ENCODE results near the gene SCNN1B.
A peak's percentile ranks its signal among the peaks of the same experiment; 100 is the strongest.
"Not testable (repeated sequence)": the region's sequence is repeated elsewhere in the genome, so short reads cannot be mapped to it uniquely, and the experiment has no call there.

The SCNN1B gene

DNA sequence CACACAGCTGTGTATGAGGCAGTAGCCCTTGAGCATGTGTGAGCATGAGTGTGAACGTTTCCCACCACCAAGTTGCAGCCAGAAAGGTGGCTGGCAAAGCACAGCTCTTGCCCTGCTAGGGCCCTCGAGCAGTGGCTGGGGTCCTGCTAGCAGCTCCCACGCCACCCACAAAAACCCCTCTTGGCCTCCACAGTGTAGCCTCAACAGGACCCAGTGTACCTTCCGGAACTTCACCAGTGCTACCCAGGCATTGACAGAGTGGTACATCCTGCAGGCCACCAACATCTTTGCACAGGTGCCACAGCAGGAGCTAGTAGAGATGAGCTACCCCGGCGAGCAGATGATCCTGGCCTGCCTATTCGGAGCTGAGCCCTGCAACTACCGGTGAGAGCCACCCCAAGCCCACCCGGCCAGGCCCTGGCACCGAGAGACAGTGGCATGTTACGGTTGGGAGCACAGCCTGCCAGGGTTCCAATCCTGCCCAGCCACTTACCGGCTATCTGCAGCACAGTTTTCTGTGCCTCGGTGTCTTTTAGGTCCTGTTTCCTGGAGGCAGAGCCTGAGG, 53.1 kb downstream of the SCNN1B start:
- H3K27ac ChIP-seq, result no peak overlapping the region
- TF ChIP-seq, protein P1, sequence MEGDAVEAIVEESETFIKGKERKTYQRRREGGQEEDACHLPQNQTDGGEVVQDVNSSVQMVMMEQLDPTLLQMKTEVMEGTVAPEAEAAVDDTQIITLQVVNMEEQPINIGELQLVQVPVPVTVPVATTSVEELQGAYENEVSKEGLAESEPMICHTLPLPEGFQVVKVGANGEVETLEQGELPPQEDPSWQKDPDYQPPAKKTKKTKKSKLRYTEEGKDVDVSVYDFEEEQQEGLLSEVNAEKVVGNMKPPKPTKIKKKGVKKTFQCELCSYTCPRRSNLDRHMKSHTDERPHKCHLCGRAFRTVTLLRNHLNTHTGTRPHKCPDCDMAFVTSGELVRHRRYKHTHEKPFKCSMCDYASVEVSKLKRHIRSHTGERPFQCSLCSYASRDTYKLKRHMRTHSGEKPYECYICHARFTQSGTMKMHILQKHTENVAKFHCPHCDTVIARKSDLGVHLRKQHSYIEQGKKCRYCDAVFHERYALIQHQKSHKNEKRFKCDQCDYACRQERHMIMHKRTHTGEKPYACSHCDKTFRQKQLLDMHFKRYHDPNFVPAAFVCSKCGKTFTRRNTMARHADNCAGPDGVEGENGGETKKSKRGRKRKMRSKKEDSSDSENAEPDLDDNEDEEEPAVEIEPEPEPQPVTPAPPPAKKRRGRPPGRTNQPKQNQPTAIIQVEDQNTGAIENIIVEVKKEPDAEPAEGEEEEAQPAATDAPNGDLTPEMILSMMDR (conservative IDR thresholded peaks at IDR 0.05), result no peak
- no peak for TF ChIP-seq ZFX (IDR thresholded peaks at IDR 0.05)

DNA sequence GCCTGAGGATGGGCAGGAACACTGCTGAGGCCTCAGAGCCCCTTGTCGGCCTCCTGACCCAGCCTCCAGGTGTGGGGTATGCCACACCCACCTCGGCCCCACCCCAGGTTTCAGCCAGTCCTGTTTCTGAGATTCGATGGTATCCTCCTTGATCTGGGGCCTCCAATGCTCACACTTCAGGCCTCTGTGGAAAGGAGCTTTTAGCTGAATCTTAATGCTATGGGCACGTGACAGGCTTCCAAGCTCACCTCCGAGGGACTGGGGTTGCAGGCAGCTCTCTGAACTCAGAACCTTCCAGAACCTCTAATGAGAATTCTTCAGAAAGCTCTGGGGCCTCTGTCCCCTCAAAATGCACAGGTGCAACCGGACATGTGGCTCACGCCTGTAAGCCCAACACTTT, 54.8 kb downstream of the SCNN1B start:
- no peak overlapping the region for H3K27ac ChIP-seq

DNA sequence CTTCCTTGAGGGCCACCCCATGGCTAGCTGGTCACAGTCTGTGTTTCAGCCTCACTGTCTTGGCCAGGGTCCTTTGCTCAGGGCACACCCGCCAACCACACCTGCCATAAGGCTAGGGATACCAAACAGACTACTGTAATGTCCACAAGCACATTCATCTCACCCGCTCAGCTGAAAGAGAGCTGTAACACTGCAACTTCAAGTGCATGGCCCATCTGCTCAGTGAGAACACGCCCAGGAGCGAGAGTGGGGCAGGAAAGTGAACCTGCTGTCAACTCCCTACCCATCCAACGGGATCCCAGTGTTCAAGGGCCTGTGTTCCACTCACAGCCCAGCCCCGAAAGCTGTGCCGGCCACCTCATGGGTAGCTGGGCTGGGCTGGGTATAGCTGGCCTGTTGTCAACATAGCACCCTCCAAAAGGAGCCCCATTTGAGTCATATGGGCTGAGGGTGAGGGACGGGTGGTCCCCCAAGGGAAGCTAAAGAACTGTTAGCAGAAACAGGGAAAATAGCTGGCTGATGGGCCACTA, 55.7 kb downstream of the SCNN1B start:
- TF ChIP-seq, protein P1 (conservative IDR thresholded peaks at IDR 0.05), result no peak
- no peak for TF ChIP-seq ZFX (IDR thresholded peaks at IDR 0.05)
- H3K27ac ChIP-seq, result no peak overlapping the region

More for the DNA sequence above, 54.8 kb downstream of the SCNN1B start:
- TF ChIP-seq, protein P1 (conservative IDR thresholded peaks at IDR 0.05), result no peak
- no peak for TF ChIP-seq ZFX (IDR thresholded peaks at IDR 0.05)

DNA sequence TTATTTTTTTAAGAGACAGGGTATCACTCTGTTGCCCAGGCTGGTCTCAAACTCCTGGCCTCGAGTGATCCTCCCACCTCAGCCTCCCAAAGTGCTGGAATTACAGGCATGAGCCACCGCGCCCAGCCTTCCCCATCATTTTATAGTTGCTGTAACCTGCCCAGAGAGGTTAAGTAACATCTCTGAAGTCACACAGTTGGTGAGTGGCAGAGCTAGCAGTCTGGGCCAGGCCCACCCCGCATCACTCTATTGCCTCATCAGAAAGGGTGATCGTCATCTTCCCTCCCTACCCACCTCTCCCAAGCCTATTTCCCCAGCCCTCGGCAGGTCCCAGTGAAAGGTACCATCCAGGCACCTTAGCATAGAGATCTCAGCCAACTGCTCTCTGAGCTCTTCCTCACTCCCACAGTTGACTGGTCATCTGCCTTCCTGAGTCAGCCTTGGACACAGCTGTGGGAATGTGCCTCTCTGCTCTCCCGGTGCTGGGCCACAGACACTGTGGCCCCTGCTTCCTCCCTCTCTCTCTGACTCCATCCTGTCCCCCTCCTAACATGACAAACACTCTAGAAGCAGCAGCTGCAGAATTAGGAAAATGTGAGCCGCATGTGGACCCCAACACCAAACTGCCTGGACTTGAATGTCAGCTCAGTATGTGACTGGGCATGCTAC, 57.1 kb downstream of the SCNN1B start:
- TF ChIP-seq, protein P1 (conservative IDR thresholded peaks at IDR 0.05), result no peak
- TF ChIP-seq ZFX (IDR thresholded peaks at IDR 0.05), result no peak
- H3K27ac ChIP-seq, result no peak overlapping the region

DNA sequence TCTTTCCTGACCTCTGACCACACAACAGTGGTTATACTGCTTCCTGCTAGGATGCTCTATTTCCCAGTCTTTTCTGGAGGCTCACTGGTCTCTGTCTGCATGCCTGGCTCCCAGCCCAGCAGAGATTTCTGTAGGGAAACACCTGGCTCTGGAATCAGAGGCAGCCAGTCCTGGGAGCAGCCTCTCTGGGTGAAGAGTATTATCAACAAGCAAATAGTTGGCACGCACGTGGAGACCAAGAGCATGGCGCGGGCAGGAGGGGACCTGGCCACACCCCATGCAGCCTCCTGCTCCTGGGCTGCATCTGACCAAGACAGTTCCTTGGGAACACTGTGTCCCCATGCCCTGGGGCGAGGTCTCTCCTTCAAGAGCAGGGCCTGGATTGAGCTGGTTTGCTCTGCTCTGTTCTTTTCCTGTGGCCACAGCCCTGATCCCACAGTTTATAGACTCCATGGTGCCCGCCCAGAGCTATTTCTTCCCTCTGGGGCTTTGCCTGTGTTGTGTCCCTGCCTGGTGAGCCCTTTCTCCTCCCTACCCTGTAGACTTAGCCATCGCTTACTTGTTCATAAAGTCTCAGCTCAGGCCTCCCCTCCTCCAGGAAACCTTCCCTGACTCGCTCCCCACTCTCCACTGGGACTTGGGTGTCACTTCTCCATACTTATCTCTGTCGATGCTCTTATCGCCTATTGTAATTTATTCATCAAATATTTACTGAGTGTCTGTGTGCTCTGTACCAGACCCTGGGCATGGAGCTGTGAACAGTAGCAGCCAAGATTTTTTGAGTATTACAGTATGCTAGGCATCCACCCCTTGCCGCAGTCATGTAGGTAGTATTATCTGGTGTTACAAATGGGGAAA, 60.6 kb downstream of the SCNN1B start:
- no peak for TF ChIP-seq ZFX (IDR thresholded peaks at IDR 0.05)
- peak overlapping the region; percentile 29; the same call in 1 of the 2 replicates for H3K27ac ChIP-seq

DNA sequence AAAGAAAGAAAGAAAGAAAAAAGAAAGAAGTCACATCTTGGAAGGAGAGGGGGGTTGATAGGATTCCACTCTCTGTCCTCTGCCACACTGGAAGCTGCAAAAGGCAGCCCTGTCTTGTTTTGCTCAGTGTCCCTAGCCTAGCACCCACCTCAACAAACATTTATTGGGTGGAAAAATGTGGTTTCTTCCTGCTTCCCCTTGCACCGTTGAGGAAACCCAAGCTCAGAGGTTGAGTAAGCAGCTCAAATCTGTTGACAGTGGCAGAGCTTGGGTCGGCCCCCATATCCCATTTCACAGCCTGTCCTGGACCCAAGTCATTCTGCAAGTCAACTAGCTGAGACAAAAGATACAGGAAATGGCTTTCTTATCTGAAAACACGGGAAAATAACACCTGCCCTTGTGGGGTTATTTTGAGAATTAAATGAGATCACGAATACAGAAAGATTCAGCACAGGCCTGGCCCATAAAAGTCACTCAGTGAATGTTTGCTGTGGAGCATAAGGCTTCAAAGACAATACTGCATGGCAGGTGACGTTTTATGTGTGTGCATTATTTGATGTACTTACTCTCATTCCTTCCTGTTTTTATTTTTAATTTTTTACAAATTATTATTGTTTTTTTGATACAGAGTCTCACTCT, 63.6 kb downstream of the SCNN1B start:
- H3K27ac ChIP-seq, result no peak overlapping the region
- TF ChIP-seq ZFX (IDR thresholded peaks at IDR 0.05), result no peak
- TF ChIP-seq, protein P1 (conservative IDR thresholded peaks at IDR 0.05), result no peak

DNA sequence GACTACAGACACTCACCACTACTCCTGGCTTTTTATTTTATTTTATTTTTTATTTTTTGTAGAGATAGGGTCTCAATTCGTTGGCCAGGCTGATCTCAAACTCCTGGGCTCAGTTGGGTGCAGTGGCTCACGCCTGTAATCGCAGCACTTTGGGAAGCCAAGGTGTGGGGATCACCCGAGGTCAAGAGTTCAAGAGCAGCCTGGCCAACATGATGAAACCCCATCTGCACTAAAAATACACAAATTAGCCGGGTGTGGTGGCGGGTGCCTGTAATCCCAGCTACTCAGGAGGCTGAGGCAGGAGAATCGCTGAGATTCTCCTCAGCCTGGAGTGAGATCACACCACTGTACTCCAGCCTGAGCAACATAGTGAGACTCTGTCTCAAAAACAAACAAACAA, 64.2 kb downstream of the SCNN1B start:
- not testable (repeated sequence) for H3K27ac ChIP-seq

DNA sequence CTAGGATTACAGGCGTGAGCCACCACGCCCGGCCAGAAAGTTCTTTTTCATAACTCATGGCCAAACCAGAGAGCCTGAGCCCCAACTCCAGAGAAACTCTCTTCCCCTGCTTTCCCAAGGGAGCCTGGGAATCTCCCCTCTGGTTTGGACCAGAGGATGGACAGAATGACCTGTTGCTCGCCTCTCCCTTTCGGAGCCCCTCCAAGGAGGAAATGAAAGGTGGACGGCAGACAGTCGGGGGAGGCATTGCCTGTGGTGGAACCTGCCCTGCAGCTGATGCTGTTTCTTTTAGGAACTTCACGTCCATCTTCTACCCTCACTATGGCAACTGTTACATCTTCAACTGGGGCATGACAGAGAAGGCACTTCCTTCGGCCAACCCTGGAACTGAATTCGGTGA, 65.5 kb downstream of the SCNN1B start:
- TF ChIP-seq, protein P1 (conservative IDR thresholded peaks at IDR 0.05), result no peak
- TF ChIP-seq ZFX (IDR thresholded peaks at IDR 0.05), result no peak
- H3K27ac ChIP-seq, result no peak overlapping the region

Measured in C4-2B (cell line).